Activated CD4-positive, alpha-beta T cell treated with anti-CD3 and anti-CD28 coated beads for 4 hours (primary cell): Measurements from ENCODE around the gene DNAJB2.
A peak's percentile ranks its signal among the peaks of the same experiment; 100 is the strongest.
"Not testable (repeated sequence)": the region's sequence is repeated elsewhere in the genome, so short reads cannot be mapped to it uniquely, and the experiment has no call there.

Source experiments
- DNase-seq, 2 donors: peaks; one replicate each; pipeline ENCODE4 v3.0.0-alpha.2; 2020

Gene DNAJB2

DNA sequence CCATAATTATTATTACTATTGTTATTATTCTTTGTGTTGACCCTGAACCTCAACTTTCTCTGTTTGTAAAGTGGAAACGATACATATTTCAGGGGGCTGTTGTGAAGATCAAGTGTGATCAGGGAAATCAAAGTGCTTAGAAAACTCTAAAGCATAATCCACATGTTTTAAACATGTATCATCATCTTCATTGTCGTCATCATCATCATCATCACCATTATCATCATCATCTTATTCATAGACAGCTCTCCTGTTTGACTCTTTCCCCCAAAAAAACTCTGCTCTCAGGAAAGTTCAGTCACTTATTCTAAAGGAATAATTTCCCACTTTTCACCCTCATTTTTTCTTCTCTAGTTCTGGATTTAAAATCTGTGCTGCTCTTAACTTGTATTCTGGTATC, 25.1 kb downstream of the DNAJB2 start:
- no peak for DNase-seq

DNA sequence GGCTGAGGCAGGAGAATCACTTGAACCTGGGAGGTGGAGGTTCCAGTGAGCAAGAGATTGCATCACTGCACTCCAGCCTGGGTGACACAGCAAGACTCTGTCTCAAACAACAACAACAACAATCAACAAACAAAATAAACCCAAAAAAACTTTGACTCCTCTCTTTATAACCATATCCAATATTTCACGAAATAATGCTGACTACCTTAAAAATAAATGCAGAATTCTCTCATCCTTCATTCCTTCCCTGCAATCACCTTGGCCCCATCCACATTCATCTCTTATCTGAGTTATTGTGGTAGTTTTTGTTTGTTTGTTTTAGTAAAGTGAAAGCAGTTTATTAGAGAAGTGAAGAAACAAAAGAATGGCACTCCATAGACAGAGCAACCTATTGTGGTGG, 26.9 kb downstream of the DNAJB2 start:
- DNase-seq: no peak

GRCh38 chr2:219308142-219309101, 29.3 kb downstream of the DNAJB2 start:
- peak; percentile 42 to 58 for DNase-seq

GRCh38 chr2:219309278-219309677, 30.1 kb downstream of the DNAJB2 start, which contains the start of gene PTPRN:
TSS of gene PTPRN (minus strand) at chr2:219309401. CDS start at chr2:219309332, 69 bp downstream.
- no peak for DNase-seq

GRCh38 chr2:219312683-219313263, 33.6 kb downstream of the DNAJB2 start:
- not testable (repeated sequence) for DNase-seq

DNA sequence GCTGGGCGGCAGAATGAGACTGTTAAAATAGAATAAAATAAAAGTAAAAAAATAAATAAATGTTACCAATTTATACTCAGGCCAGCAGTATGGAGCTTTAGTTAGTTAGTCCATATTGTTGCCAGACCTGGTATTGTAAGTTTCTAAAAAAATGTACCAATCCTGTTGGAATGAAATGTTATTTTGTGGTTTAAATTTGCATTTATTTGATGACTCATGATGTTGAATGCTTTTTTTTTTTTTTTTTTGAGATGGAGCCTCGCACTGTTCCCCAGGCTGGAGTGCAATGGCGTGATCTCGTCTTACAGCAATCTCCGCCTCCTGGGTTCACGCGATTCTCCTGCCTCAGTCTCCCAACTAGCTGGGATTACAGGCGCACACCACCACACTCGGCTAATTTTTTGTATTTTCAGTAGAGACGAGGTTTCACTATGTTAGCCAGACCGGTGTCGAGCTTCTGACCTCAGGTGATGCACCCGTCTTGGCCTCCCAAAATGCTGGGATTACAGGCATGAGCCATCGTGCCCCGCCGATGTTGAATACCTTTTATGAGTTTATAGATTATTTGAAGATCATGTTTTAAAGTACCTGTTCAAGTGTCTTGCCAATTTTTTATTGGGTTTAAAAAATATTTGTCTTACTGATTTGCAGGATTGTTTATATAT, 35.8 kb downstream of the DNAJB2 start:
- DNase-seq: no peak

DNA sequence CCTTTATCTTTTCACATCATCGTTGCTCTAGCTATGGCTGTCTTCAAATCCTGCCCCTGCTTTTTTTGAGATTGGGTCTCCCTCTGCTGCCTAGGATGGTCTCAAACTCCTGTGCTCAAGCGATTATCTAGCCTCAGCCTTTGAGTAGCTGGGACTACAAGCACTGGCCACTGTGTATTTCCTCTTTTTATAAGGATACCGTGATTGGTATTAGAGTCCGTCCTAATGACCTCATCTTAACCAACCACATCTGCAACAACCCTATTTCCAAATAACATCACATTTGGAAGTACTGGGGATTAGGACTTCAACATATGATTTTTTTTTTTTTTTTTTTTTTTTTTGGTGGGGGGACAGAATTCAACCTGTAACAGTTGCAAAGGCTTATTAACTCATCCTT, 44.3 kb downstream of the DNAJB2 start:
- no peak for DNase-seq

- no peak for DNase-seq
Observed at GRCh38 chr2:219325136-219325535, 46.0 kb downstream of the DNAJB2 start.

DNA sequence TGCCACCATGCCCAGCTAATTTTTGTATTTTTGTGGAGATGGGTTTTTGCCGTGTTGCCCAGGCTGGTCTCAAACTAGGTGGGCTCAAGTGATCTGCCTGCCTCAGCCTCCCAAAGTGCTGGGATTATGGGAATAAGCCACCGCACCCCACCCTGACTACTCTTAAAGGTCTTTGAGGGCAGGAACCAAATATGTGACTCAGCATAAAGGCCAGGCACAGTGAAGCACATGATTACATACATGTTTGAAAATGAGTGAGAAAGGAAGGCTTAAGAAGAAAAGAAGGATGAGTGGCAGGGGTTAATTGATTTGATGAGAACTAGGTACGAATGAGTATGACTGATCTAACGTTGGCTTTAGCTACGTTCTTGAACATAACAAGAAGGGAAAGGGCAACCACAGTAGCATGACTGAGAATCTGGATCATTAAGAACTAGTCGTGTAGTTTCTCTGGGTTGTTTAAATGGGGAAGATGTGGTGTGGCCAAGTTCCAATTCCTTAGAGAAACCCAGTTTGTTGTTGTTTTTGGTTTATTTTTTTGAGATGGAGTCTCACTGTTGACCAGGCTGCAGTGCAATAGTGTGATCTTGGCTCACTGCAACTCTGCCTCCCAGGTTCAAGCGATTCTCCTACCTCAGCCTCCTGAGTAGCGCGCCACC, 46.6 kb downstream of the DNAJB2 start:
- no peak for DNase-seq

GRCh38 chr2:219327719-219328118, 48.6 kb downstream of the DNAJB2 start:
- DNase-seq: no peak

DNA sequence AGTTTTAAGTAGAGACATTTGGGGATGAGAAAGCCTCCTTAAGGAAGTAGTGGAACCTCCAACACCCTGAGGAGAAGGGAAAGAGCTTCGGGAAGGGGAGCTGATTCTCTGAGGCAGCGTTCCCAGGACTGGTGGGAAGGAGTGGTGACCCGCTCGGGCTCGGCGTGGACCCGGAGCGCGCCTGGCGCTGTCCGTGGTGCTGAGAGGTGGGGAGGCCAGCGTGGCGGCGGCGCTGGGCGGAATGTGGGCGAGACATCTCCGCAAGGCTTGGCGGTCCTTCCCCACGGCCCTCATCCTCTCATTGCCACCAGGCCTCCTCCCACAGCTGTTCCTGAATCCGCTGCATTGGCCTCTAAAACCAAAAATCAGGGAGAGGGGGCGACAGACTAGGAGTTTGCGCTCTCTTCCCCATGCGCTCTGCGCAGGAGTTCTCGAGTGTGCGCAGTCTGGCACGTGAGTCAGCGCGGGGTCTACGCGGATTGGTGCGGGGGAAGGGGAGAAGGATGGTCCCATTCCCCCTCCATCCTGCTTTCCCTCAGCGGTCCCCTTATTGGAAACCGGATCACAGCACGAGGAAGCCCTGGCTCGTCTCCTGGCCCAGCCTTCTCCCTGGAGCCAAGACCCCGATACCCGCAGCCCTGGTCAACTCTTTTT, 52.5 kb downstream of the DNAJB2 start:
- DNase-seq: no peak

DNA sequence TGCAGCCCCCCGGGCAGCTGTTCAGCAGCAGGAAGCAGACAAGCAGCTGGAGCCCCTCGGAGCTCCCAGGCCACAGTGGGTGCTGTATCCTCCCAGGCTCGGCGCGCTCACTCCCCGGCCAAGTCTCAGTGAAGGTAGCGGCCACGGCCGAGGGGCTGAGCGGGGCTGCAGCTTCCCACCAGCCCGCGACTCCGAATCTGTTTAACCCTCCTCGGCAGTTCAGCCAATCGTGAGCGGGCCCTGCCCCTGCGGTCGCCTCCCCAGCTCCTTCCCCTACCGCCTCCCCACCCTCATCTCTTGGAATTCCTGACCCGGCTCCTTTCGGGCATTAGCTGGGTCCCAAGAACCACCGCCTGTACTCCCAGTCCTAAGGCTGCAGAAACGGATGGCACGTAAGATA, 53.4 kb downstream of the DNAJB2 start, which contains the start of gene RESP18:
Gene RESP18, minus strand, starts transcription at position 203 of the 400 bp plus-strand sequence.
- no peak for DNase-seq

DNA sequence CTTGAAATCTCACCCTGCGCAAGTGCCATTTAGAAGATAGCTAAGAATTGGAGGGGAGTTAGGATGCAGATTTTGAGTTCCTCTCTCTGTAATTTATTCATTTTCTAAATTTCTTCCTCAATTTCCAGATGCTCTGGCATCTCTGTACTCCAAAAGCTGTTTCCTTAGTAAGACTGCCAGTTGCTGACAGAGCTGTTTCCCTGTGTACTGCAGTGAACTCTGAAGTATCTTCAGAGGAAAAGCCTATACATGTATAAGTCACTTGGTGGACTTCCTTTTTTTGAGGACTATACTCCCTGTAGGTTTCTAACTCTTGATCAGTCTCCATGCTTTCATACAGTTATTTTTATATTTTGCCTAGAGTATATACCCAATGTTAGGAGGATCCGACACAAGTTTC, 54.9 kb downstream of the DNAJB2 start:
- no peak for DNase-seq

DNA sequence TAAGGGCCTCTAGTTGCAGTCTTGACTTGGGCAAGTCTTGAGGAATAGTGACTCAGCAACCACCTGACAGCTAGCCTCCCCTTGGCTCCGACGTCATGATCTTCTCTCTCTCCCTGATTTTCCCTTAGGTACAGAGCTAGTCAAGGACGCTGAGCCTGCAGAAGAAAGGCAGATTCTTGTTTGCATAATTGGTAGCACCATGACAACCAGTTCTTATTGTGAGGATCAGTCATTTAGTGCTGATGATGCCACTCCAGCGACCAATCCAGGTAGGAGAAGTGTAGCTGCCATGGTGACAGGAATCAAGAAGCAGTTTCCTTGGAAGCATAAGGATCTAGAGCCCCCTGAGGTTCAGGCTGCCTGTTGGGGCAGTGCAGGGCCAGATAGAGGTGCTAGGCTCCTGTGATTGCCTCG, 56.2 kb downstream of the DNAJB2 start:
- no peak for DNase-seq
